PC-3 (cell line): ENCODE data around the gene HUS1. TPM values are rescaled to one million over a fixed set of nuclear protein-coding genes. Genes with fewer than 3 reads are reported as not detected.

Experiments
- ATAC-seq: fragments of 200-7000 bp; cut with Tn5 transposase; 2 replicates; pipeline ENCODE4 v1.9.1; 2020; ENCODE audit warnings: mild to moderate bottlenecking, moderate library complexity
- BruUV-seq: library from RNA; stranded (reverse); fragments of 400-500 nt; replicated peaks from 2 replicates; lab custom pipeline; 2021; lab: Mats Ljungman, UMichigan
- CTCF ChIA-PET: fragments of 300-600 bp; sonication (Branson Sonifier 250); formaldehyde crosslinking; loops from one replicate; lab custom pipeline; 2022; ENCODE audit warnings: antibody characterized with exemption; lab: Charles Lee
- POLR2A ChIA-PET: fragments of 300-600 bp; sonication (Branson Sonifier 250); formaldehyde crosslinking; loops from one replicate; lab custom pipeline; 2022; ENCODE audit warnings: antibody characterized with exemption; ENCODE audit not compliant: unreplicated experiment; lab: Charles Lee
- DNase-seq: peaks from one replicate; pipeline ENCODE4 v3.0.0-alpha.2; 2015
- H2AFZ ChIP-seq: fragments of 300-600 bp; sonication (generic); 2 replicates; pipeline ENCODE4 v1.6.0; 2016; ENCODE audit warnings: antibody characterized with exemption, low read length
- H3F3A ChIP-seq: fragments of 300-600 bp; sonication (generic); one replicate; pipeline ENCODE4 v1.6.0; 2017; ENCODE audit warnings: antibody characterized with exemption, low read length, control low read depth, mild to moderate bottlenecking; ENCODE audit not compliant: unreplicated experiment
- H3K27ac ChIP-seq: fragments of 300-600 bp; sonication (generic); 2 replicates; pipeline ENCODE4 v1.5.1; 2016; ENCODE audit warnings: mild to moderate bottlenecking, low read length
- H3K27me3 ChIP-seq: fragments of 300-600 bp; sonication (generic); 2 replicates; pipeline ENCODE4 v1.6.1; 2016; ENCODE audit warnings: low read length, mixed read lengths
- H3K36me3 ChIP-seq: fragments of 300-600 bp; sonication (generic); 2 replicates; pipeline ENCODE4 v1.6.1; 2016; ENCODE audit warnings: low read depth, mixed run types, low read length, mixed read lengths
- H3K4me1 ChIP-seq: fragments of 300-600 bp; sonication (generic); 2 replicates; pipeline ENCODE4 v1.5.1; 2016; ENCODE audit warnings: low read length; ENCODE audit not compliant: insufficient read depth
- H3K4me2 ChIP-seq: fragments of 300-600 bp; sonication (generic); 2 replicates; pipeline ENCODE4 v1.6.0; 2016; ENCODE audit warnings: low read length
- H3K4me3 ChIP-seq: fragments of 300-600 bp; sonication (generic); 2 replicates; pipeline ENCODE4 v1.5.1; 2016; ENCODE audit warnings: mild to moderate bottlenecking, low read length, mixed read lengths
- H3K79me2 ChIP-seq: fragments of 300-600 bp; sonication (generic); 2 replicates; pipeline ENCODE4 v1.6.1; 2017; ENCODE audit warnings: low read length, mixed read lengths
- H3K9ac ChIP-seq: fragments of 300-600 bp; sonication (generic); 2 replicates; pipeline ENCODE4 v1.6.0; 2016; ENCODE audit warnings: mild to moderate bottlenecking, low read length
- H3K9me2 ChIP-seq: fragments of 300-600 bp; sonication (generic); replicated peaks from 2 replicates; pipeline ENCODE4 v1.6.1; 2016; ENCODE audit warnings: mixed run types, low read length, mixed read lengths
- H3K9me3 ChIP-seq: fragments of 300-600 bp; sonication (generic); 2 replicates; pipeline ENCODE4 v1.6.1; 2016; ENCODE audit warnings: low read length, mixed read lengths
- H4K20me1 ChIP-seq: fragments of 300-600 bp; sonication (generic); 2 replicates; pipeline ENCODE4 v1.6.1; 2016; ENCODE audit warnings: low read length, mixed read lengths
- CTCF ChIP-seq: fragments of 300-600 bp; sonication (generic); conservative IDR thresholded peaks from 2 replicates; pipeline ENCODE4 v1.5.1; 2017; ENCODE audit warnings: antibody characterized with exemption, low read depth, mild to moderate bottlenecking, low read length
- EZH2 ChIP-seq: fragments of 300-600 bp; sonication (generic); IDR thresholded peaks from one replicate; pipeline ENCODE4 v1.6.1; 2017; ENCODE audit warnings: antibody characterized with exemption, mild to moderate bottlenecking, low read length; ENCODE audit not compliant: unreplicated experiment
- EZH2phosphoT487 ChIP-seq: fragments of 300-600 bp; sonication (generic); IDR thresholded peaks from 2 replicates; pipeline ENCODE4 v1.6.1; 2018; ENCODE audit warnings: mild to moderate bottlenecking, antibody characterized with exemption, low read length, borderline replicate concordance
- intact Hi-C: fragments of 100-400 bp; cut with micrococcal nuclease; formaldehyde crosslinking; loops from 2 replicates; pipeline ENCODE4 v1.9.0; 2023
- total RNA-seq: library from RNA; depleted of rRNA; stranded (reverse); fragments of >200 nt; gene quantifications from 2 replicates; pipeline ENCODE4 v1.2.3, GENCODE V29; 2014

The HUS1 gene
- total RNA-seq, 1 experiment from 2014 or later: 23.2 TPM

- ChIA-PET CTCF (interaction anchor here (0.6 to 0.9 kb wide), 4 partner anchors 14 to 122 kb away, joined by 3 to 8 read pairs (median 6); no protein-coding TSS in a partner anchor), POLR2A (interaction anchor here (0.7 kb wide), 1 partner anchor 44 kb away, joined by 3 read pairs; no protein-coding TSS in a partner anchor)
- H3K27ac ChIP-seq: no peak overlapping the region
- TF ChIP-seq EZH2: no peak
- peak; percentile 91 for TF ChIP-seq CTCF
- TF ChIP-seq EZH2phosphoT487: no peak
- peak; percentile 69 for DNase-seq
- H3K9ac ChIP-seq: no peak overlapping the region
- BruUV-seq: no TSS peak
- H3K27me3 ChIP-seq: no peaks in the 10 kb centered on the region
- H3K36me3 ChIP-seq: peaks cover 50% of the 10 kb centered on the region
- no peak overlapping the region for H3K4me3 ChIP-seq
- H3K4me2 ChIP-seq: no peak overlapping the region
- H3K9me2 ChIP-seq: no peaks in the 10 kb centered on the region
- intact Hi-C loops: loop anchor here (1.0 kb wide), 2 partner anchors 24 to 177 kb away; no protein-coding TSS in a partner anchor
- no peak overlapping the region for H2AFZ ChIP-seq
- no peaks in the 10 kb centered on the region for H3K9me3 ChIP-seq
- no peaks in the 10 kb centered on the region for H3K79me2 ChIP-seq
- H3F3A ChIP-seq: no peaks in the 10 kb centered on the region
- H3K4me1 ChIP-seq: peaks cover 5% of the 10 kb centered on the region; the same call in 1 of the 2 replicates
- no peaks in the 10 kb centered on the region for H4K20me1 ChIP-seq
- peak; percentile 95 for ATAC-seq
These were observed 10.3 kb downstream of the HUS1 start for GRCh38 chr7:47968847-47969774.

- no peak overlapping the region for H3K4me3 ChIP-seq
- H3K9me2 ChIP-seq: no peaks in the 10 kb centered on the region
- no peaks in the 10 kb centered on the region for H3F3A ChIP-seq
- no peaks in the 10 kb centered on the region for H3K27me3 ChIP-seq
- peaks cover 51% of the 10 kb centered on the region for H3K36me3 ChIP-seq
- no peaks in the 10 kb centered on the region for H3K79me2 ChIP-seq
- no peak overlapping the region for H2AFZ ChIP-seq
- DNase-seq (no peak), ATAC-seq (no peak)
- ChIA-PET POLR2A (interaction anchor here (0.6 kb wide), 1 partner anchor 11 kb away, joined by 7 read pairs; no protein-coding TSS in a partner anchor), CTCF (interaction anchor here (0.6 kb wide), 3 partner anchors 14 to 74 kb away, joined by 3 to 4 read pairs (median 3); no protein-coding TSS in a partner anchor)
- H4K20me1 ChIP-seq: no peaks in the 10 kb centered on the region
- H3K4me2 ChIP-seq: no peak overlapping the region
- no peak overlapping the region for H3K27ac ChIP-seq
- BruUV-seq: no TSS peak
- no peak overlapping the region for H3K9ac ChIP-seq
- peaks cover 5% of the 10 kb centered on the region; the same call in 1 of the 2 replicates for H3K4me1 ChIP-seq
- intact Hi-C loops: loop anchor here (1.0 kb wide), 1 partner anchor 175 kb away; no protein-coding TSS in a partner anchor
- no peaks in the 10 kb centered on the region for H3K9me3 ChIP-seq
- TF ChIP-seq EZH2phosphoT487 (no peak), EZH2 (no peak), CTCF (no peak)
These were observed 11.7 kb downstream of the HUS1 start for GRCh38 chr7:47967708-47968107.
